Activated CD8-positive, alpha-beta memory T cell treated with anti-CD3 and anti-CD28 coated beads for 24 hours (primary cell): ENCODE measurements around the gene FAM47E.

Experiments used
- DNase-seq: peaks from one replicate; pipeline ENCODE4 v3.0.0-alpha.2; 2020

Gene FAM47E

DNA sequence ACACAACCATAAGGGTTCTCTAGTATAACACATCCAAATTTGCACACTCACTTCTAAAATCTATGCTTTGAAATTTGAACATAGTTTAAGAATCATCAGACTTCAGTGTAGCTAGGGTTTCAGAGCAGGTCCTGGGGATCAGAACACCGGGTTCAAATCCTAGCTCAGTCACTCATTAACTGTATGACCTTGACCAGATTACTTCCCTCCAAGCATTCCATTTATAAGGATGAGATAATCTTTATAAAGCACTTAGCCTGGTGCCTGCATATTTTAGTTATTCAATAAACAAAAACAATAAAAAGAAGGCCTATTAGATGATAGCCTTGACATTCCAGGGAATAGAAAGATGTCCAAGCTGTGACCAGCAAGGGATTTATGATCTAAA lies 50.2 kb downstream of the FAM47E start:
- no peak for DNase-seq

DNA sequence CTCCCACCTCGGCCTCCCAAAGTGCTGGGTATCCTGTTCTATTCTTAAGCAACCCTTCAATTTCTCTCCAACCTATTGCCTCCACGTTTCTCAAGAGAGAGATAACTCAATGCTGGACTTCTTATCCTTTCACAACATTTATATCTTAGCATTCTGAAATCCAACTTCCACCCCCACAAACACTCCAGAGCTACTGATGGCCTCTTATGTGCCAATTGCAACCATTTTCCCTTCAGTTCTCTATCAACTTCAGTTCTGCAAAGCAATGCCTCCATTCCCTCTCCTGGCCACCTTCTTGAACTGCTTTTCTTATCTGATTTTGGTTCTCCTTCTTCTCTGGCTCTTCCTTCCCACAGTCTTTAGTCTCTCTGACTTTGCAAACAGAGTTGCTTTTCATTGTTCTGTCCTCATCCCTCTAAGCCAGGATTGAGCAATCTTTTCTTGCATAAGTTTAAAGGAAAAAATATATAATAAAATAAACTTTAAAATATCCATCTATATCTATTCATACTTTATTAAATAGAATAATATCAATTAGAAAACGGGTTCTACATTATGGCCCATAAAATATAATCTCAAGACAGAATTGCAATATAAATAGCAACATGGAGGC lies 51.4 kb downstream of the FAM47E start:
- no peak for DNase-seq

DNA sequence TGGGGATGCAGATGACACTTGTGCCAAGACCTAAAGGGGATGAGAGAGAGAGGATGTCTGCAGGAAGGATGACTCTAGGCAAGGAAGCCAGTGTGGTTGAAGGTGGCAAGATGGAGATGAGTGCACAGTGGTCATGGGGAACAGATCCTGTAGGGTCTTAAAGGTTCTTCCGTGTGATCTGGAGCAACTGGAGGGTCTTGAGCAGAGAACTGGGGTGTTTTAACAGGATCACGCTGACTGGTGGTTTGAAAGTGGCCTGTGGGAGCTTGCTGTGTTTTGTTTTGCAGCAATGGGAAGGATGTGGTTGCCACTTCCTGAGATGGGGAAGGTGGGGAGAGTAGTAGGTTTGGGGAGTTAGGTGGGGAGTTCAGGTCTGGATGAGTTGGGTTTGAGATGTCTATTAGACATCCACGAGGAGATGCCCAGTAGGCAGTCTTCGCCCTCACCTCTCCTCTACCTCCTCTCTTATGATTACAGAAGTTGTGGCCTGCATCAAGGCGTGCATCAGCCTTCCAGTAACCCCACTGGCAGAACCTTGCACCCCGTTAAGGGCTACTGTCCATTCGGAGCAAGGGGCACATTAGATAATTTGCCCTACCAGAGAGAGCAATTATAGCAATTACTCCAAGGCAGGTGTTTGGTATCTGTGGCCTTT lies 53.6 kb downstream of the FAM47E start:
- peak; percentile 59 for DNase-seq

DNA sequence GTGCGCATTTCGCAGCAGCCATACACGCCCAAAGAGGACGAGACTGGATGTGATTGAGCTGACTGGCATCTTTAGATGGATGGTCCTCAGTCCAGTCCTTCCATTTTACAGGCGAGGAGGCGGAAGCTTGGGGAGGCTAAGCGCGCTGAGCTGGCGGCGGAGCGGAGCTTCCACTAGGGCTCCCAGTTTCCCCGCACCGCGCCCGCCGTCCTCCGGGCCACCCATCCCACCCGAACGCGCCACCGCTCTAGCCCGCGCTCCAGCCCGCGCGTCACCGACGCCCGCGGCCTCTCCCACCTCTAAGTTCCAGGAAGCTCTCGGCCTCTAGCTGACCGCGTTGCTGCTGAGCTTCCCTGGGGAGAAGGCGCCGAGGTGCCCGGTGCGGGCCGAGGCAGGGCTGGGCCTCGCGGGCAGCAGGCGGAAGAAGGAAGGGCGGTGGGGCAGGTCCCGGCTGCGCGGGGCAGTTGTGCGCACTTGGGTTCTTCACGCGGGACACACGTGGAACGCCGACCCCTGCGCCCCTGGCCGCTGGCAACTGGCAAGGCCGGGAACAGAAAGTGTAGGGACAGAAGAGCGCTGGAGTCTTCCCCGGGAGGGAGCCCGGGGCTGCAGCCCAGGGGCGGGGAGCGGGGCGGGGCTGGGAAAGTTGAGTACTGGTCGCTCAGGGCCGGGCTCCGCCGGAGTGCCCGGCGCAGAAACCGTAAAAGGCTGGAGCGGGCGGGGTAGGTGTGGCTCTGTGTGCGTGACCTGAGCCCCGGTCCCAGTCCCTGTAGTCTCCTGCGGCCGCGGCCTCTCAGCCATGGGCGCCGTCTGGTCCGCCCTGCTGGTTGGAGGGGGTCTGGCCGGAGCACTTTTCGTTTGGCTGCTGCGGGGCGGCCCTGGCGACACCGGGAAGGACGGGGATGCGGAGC lies 54.7 kb downstream of the FAM47E start, which contains the start of gene STBD1:
STBD1 (plus strand) TSS at position 763 of the 911 bp plus-strand sequence; CDS start at position 800, 37 bp downstream.
- DNase-seq: peak; percentile 76

DNA sequence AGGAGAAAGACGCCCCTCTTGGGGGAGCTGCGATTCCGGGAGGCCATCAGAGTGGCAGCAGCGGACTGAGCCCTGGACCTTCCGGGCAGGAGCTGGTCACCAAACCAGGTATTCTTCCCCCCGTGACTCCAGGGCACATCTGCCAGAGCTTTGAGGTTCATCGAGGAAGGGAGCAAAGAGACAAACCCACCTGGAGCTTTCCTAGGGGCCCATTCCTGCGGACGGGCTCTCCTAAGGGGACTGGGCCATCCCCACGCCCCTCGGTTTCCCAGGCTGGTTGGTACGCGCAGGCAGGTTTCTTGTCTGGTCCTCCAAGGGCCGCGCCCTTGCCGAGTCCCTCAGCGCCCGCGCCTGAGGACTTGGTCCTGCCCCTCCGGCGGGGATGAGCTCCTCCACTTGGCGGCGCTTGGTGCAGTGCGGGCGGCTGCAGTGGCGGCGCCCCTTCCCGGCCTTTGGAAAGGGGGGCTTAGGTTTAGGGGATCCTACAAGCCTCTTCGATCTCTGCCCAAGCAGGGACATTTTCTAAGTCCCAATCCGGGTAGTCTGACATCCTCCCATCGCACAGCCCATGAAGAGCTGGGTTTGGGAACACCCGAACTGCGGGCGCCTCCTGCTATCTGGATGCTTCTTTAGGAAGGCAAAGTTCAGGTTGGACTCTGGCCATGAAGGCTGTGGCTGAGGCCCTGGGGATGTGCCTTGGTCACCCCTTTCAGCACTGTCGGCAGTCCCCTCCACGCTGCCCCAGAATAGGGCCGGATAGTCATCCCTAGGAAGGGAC lies 55.5 kb downstream of the FAM47E start:
- peak; percentile 64 for DNase-seq

DNA sequence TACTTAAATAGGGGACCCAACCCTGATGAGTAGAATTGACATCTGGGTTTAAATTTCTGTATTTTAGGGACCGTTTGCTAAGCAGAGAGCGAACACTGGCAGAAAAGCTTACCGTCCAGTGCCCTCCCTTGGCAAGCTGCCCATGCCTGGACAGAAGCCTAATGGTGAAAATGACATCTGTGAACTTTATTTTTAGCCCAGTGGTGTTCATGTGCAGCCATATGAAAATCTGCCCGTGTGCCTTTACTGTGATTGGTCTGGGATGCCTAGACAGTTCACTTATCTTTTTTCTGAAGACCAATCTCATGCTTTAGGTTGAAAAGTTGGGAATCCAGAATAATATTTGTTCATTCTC lies 56.1 kb downstream of the FAM47E start:
- no peak for DNase-seq

DNA sequence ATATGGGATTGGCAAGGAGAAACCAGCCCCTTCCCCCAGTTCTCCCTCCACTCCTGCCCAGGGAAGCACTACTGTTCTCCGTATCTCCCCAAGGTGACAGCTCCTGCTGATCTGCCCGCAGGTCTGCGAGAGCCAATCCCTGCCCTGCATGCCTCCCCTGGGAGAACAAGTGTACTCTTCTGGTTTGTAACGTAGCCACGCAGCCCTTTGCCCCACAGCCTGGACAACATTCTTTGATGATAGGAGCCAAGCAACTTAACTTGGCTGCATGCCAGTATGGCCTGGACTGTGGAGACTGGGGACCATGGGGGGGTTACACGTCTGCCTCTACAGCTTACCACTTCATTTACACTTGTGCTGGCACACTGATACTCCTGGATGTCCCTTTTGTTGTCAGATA lies 57.0 kb downstream of the FAM47E start:
- DNase-seq: no peak

DNA sequence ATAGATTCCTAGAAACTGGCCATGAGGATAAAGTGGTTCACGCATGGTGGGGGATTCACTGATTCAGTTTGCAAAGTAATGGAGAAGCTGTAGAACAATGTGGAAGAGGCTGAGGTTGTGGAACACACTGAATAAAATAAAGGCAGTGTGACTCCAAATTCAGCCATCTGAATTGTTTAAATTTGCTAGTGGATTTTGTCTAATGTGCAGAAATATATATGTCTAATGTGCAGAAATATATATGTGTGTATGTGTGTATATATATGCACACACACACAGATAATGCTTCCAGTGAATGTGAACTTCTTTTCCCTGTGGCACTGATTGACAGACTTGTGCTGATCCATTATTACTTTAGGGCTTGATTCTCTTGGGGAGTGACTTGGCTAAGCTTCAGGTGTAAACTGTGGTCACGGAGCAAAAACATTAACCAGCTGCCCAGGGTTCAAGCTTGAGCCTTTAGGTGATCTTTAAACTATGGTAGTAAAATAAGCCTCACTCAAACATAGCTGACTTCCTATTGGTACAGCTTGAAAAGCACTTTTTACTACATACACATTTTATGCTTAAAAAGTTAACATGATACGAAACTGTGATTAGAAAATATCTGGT lies 58.5 kb downstream of the FAM47E start:
- DNase-seq: no peak

DNA sequence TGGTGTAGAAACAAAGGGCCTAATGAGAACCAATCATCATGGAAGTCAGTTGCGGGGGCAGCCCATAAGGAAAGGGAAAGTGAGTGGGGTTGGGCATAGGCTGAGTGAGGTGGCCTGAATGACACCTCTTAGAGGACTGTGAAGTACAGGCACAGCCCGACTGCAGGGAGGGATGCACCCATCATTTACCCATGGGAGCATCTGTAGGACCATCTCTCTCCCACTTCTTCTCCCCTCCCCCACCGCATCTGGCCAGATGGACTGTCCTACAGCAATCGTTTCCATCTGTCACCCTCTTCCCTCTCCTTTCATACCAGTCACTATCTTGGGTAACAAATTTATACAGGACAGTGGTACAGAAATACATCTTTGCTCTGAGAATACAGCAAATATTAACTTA lies 59.2 kb downstream of the FAM47E start:
- DNase-seq: no peak

DNA sequence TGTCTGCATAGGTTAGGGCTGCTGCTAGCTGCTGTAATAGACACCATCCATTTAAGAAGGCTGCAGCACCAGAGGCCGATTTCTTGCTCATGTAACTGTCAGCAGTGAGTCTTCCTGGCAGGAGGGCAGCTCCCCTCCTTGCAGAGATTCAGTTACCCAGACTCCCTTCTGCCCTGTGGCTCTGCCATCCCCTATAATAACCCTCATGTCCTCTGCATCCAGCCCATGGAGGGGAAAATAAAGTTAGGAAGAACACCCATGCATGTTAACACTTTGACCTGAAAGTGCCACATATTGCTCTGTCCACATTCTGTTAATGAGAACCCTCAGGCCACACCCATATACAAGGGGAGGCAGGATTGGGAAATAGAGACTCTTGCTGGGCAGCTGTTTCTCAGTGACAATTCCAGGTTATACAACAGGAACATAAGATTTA lies 60.4 kb downstream of the FAM47E start:
- DNase-seq: no peak

DNA sequence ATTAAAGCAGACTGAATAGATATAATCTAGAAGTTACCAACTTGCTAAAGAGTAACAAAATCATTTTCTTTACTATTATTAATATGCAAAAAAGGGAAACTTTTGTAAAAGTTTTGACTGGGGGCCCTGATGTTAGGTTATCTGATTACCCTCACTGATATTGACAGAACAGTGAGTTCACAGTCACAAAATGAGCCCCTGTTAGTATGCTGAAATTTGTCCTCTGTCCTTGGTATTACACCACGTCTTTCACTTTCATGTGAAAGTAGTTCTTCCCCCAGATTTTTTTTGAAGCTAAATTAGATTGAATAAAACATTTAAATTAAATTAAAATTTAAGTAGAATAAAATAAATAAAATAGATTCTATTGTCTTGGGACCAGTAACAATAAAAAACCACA lies 60.9 kb downstream of the FAM47E start:
- no peak for DNase-seq

DNA sequence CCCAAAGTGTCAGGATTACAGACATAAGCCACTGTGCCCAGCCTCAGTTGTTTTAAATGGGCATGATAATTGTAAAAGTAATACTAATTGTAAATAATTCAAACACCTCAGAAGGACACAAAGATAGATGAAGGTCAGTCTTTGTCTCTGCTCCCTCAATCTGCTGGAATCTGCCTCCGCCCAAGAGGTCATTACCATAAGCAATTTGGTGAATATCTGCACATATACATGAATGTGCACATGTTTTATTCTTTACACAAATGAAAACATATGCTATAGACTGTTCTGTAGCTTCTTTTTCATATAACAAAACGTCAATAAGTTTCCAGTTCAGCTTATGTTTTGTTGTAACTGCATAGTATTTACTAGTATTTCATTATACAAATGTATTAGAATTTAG lies 62.0 kb downstream of the FAM47E start:
- no peak for DNase-seq

DNA sequence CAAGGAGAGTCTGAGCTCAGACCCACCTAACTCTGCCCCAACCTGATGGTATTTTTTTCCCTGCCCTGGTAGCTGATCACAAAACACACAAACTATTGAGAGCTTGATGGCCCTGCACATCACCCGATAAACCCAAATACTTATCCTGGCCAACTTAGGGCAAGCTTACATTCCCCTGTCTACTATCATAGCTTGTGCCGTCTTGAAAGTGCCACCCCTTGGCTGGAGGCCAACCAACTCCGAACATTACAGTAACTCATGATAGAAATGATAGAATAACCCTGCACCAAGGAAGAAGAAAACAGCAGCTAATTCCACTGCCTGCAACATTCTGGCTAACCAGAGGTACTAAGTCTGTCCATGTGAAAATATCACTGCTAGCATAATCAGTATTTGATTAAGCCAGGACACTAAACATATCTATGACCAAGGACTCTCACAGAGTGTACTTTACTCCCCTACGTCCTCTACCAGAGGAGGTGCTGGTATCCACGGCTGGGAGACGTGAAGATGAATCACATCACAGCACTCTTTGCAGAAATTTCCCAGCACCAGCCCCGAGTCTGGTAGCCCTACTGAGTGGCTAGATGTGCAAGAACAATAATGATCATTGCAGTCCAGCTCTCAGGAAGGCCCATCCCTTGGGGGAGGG lies 63.9 kb downstream of the FAM47E start:
- DNase-seq: no peak

DNA sequence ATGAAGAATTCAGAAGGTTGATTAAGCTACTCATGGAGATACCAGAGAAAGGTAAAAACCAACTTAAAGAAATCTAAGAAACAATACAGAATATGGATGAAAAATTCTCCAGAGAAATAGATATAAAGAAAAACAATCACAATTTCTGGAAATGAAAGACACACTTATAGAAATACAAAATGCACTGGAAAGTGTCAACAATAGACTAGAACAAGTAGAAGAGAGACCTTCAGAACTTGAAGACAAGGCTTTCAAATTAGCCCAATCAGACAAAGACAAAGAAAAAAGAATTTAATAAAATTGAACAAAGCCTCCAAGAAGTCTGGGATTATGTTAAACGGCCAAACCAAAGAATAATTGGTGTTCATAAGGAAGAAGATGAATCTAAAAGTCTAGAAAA lies 64.6 kb downstream of the FAM47E start:
- DNase-seq: no peak

DNA sequence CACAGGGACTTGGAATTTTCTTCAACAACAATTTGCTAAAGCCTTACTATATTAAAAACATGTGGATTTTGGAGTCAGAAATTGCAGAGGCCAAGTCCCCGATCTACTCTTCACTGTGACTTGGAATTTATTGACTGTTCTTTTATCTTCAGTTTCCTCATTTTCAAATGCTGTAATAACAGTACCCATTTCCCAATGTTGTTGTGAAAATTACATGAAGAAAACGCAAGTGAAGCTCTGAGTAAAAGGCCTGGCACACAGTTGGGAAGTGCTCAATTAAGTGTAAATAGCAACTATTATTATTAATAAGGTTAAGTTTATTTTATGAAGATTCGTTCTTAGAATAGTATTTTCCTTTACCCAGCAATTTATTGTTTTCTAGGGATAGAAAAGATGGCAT lies 70.7 kb downstream of the FAM47E start:
- DNase-seq: no peak

DNA sequence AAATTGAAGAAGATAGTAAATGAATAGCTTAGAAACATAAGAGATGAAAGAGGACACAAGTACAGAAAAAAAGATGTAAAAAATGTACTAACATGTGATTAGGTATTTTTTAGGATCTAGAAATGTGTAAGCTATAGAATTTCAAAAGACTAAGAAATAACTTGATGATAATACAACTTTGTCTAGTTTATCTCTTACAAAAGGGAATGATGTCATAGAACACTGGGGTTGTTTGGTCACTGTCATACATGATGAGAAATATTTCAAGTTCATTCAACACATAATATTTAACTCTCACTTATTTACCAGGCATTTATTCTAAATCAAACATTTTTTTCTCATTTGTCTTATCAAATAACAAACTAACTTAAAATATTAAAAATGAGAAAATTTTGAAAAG lies 73.6 kb downstream of the FAM47E start:
- no peak for DNase-seq

DNA sequence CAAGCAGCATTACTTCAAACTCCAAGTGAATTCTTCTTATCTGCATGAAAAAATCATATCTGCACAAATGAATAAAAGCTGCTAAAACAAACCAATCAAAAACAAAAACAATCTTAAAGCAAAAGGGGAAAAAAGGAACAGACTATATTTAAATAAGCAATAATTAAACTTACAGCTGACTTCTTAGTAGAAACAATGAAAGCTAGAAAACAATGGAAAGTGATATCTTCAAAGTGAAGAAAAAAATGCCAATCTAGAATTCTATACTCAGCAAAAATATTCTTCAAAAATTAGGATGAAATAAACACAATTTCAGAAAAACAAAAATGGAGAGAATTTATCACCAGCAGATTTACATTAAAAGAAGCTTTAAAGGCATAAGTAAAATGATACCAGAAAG lies 75.0 kb downstream of the FAM47E start:
- DNase-seq: no peak
